HG02678 (cell line): ENCODE data around the gene MCF2L.

Source experiments
- ATAC-seq: cut with Tn5 transposase; IDR thresholded peaks from one replicate; pipeline ENCODE4 v1.9.1; 2021; ENCODE audit warnings: mild to moderate bottlenecking, moderate library complexity; ENCODE audit not compliant: unreplicated experiment

Gene MCF2L

GRCh38 chr13:112963641-112964040, 5.4 kb upstream of the MCF2L start:
- ATAC-seq: no peak

- ATAC-seq: no peak
These were observed 4.0 kb upstream of the MCF2L start for GRCh38 chr13:112964971-112965492.

- ATAC-seq: no peak
These were observed 3.4 kb upstream of the MCF2L start for GRCh38 chr13:112965573-112966115.

- no peak for ATAC-seq
These were observed 2.2 kb upstream of the MCF2L start for GRCh38 chr13:112966776-112967175.

- ATAC-seq: no peak
These were observed 1.2 kb upstream of the MCF2L start for GRCh38 chr13:112967686-112968379.

GRCh38 chr13:112968380-112968909, 569 bp upstream of the MCF2L start:
- no peak for ATAC-seq

- no peak for ATAC-seq
These were observed 801 bp downstream of the MCF2L start for GRCh38 chr13:112969692-112970338.

- no peak for ATAC-seq
These were observed 1.7 kb downstream of the MCF2L start for GRCh38 chr13:112970552-112971287.

- ATAC-seq: no peak
These were observed 2.3 kb downstream of the MCF2L start for GRCh38 chr13:112971288-112971643.

GRCh38 chr13:112972258-112972657, 3.2 kb downstream of the MCF2L start:
- no peak for ATAC-seq

GRCh38 chr13:112972867-112973576, 4.0 kb downstream of the MCF2L start:
- no peak for ATAC-seq

- no peak for ATAC-seq
These were observed 4.5 kb downstream of the MCF2L start for GRCh38 chr13:112973577-112973951.

GRCh38 chr13:112974125-112974524, 5.1 kb downstream of the MCF2L start:
- no peak for ATAC-seq

GRCh38 chr13:112974671-112975070, 5.7 kb downstream of the MCF2L start:
- ATAC-seq: no peak

GRCh38 chr13:112975401-112975939, 6.5 kb downstream of the MCF2L start:
- no peak for ATAC-seq

- no peak for ATAC-seq
These were observed 7.5 kb downstream of the MCF2L start for GRCh38 chr13:112976526-112976925.

GRCh38 chr13:112977091-112977490, 8.1 kb downstream of the MCF2L start:
- no peak for ATAC-seq

GRCh38 chr13:112977525-112977924, 8.5 kb downstream of the MCF2L start:
- ATAC-seq: no peak

- ATAC-seq: no peak
These were observed 9.8 kb downstream of the MCF2L start for GRCh38 chr13:112978561-112979405.
